T-helper 9 cell (primary cell): Measurements from ENCODE around the gene BCAS3.

Experiments used
- DNase-seq: peaks from one replicate; pipeline ENCODE4 v3.0.0-alpha.2; 2020

BCAS3 gene

DNA sequence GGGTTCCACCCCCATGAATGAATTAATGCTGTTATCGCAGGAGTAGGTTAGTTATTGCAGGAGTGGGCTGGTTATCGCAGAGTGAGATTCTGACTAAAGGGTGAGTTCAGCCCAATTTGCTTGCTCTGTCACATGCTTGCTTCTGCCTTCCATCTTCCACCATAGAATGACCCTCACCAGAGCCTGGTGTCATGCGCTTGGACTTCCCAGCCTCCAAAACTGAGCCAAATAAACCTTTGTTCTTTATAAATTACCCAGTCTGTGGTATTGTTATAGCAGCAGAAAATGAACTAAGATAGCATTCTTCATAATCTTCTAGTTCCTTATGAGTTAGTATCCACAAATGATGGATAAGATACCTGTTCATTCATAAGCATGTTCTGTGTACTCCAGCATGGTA, 486.9 kb downstream of the BCAS3 start:
- DNase-seq = no peak

DNA sequence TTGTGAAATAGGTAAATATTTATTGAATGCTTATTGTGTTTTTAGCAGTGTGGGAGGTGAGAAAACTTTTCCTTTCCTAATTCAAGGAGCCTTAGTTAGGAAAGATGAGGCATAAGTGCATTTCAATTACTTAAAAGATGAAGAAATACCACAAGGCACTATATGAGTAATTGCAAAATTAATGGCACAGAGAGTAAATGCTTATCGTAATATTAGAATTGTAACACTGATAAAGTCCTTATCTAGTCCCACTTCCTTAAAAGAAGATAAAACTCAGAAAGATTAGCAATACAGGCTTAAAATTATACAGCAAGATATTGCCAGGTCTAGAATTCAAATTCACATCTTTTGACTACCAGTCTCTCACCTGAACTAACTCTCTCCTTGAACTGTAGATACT, 489.4 kb downstream of the BCAS3 start:
- DNase-seq = no peak

GRCh38 chr17:61168506-61168905, 490.9 kb downstream of the BCAS3 start:
- DNase-seq = no peak

- DNase-seq = no peak
Observed at GRCh38 chr17:61174310-61174709, 496.7 kb downstream of the BCAS3 start.

- DNase-seq = no peak
Observed at GRCh38 chr17:61175298-61176142, 497.9 kb downstream of the BCAS3 start.

DNA sequence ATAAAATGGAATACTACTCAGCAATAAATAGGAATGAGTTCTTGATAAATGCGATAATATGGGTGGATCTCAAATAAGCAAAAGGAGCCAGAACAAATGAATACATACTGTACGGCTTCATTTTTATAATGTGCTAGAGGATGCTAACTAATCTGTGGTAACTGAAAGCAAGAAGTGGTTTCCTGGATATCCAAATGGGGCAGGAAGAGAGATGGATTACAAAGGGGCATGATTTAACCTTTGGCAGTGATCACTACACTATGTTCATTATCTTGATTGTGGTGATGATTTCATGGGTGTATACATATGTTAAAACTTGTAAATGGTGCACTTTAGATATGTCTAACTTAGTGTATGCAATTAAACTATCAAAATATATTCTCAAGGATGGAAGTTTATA, 499.7 kb downstream of the BCAS3 start:
- no peak for DNase-seq

DNA sequence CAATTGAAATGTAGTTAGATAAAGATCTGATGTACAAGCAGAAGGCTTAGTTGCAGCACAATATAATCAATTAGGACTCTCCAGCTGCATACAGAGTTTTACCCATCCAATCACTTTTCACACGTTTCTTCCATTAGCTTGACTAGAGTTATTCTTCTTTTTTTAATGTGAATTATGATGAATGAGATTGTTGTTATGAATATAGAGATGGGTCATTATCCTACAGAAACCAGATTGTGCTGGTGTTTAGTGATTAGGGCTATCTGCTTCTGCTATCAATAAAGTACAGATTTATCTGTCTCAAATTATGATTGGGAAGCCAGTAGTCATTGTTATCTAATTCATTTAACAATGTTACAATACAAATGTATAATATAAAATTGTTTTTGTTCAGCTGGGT, 500.6 kb downstream of the BCAS3 start:
- no peak for DNase-seq

DNA sequence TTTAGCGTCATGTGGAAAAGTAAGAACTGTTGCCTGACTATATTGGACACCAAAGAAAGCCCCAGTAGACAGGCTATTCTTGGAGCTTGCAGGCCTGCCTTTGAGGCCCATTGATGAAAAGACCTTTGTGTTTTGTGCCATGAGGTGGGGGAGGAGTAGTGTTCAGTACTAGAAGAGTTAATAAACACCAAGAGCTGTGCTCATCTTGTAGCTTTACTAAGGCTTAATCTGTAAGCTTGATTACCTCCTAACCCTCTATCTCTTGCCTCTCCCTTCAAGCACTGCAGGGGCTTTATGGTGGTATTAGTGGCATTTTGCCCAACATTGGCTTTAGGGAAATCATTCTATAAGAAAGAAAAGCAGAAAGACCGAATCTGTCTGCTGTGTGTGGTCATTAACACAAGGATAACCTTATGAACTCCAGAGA, 501.7 kb downstream of the BCAS3 start:
- DNase-seq = no peak

GRCh38 chr17:61183793-61184192, 506.1 kb downstream of the BCAS3 start:
- no peak for DNase-seq

GRCh38 chr17:61185385-61185784, 507.7 kb downstream of the BCAS3 start:
- no peak for DNase-seq

GRCh38 chr17:61187038-61187437, 509.4 kb downstream of the BCAS3 start:
- DNase-seq = no peak

DNA sequence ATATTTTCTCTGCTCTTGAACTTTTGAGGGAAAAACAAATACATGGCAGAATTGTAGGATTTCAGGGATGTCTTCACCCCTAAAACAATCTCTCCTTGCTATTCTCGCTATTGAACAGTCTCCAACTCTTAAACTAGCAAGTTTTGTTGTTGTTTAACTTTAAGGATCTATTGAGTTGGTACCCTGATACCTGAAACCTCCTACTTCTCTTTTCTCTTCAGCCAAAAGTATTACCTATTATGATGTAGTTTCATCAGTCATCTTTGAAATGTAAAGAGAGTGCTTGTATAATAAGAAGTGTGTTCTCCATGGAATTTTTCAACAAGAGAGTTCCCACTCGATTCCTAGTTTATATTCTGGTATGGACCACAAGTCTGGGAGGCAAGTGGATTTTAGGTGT, 510.4 kb downstream of the BCAS3 start:
- DNase-seq = no peak

DNA sequence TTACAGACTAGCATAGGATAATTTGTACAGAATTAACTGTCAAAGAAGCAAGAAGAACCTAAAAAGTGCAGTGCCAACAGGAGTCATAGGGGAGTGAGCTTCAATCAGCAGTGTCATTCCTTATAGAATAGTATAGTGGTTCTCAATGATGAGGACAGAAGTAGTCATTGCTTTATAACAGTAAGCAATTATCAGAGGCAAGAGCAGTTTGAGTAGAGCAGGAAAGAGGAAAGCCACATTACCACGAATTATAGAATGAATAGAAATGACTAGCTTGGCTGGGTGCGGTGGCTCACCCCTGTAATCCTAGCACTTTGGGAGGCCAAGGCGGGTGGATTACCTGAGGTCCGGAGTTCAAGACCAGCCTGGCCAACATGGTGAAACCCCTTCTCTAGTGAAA, 512.3 kb downstream of the BCAS3 start:
- no peak for DNase-seq

DNA sequence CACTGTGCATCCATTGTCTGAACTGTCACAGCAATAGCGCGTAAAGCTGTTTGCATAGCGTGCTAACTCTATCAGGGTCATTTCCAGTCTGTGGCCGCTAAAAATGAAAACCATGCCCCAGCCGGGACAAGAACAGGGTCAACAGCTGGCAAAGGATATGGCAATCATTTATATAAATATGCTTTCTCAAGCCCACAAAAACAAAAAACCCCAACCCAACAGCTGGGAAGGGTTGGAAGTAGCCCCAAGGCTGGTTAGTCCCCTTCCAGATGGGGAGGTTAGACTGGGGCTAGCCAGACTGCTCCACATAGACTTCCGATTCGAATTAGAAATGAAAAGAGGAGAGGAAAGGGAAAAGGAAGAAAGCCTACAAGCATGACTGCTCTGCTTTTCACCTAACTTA, 518.7 kb downstream of the BCAS3 start:
- no peak for DNase-seq

- no peak for DNase-seq
Observed at GRCh38 chr17:61196799-61197198, 519.1 kb downstream of the BCAS3 start.

GRCh38 chr17:61199431-61200338, 522.0 kb downstream of the BCAS3 start:
- DNase-seq = no peak

DNA sequence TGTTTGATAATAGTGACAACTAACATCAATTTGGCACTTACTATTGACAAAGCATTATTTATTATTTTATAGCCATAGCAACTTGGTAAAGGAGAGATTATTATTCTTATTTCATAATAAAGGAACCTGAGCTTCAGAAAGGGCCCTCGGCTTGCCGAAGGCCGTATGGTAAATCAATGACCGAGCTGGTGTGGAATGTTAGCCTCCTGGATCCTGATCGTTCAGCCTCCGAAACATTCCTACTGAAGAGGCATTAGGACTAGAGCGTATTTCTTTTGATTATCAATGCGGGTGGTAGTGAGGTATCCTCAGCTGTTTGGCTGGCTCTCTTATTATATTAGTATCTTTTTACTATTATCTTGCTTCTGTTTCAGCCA, 522.7 kb downstream of the BCAS3 start:
- DNase-seq = no peak

DNA sequence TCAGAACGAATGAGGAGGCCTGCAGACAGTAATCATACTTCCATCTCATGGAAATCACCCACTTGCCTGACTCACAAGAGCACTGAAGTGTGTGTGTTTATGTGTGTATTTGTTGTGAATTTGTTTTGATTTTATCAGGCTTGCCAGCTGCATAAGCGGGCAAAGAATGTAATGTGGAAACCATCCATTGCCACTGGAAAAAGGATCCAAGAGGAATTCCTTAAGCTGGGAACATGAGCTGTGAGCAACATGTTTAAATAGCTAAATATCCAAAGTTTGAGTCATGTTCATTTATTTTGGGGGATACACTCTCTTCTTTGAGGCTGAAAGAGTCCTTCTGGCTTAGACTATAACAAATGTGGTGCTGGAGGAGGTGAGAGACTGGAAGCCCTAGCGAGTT, 523.6 kb downstream of the BCAS3 start:
- DNase-seq = no peak

DNA sequence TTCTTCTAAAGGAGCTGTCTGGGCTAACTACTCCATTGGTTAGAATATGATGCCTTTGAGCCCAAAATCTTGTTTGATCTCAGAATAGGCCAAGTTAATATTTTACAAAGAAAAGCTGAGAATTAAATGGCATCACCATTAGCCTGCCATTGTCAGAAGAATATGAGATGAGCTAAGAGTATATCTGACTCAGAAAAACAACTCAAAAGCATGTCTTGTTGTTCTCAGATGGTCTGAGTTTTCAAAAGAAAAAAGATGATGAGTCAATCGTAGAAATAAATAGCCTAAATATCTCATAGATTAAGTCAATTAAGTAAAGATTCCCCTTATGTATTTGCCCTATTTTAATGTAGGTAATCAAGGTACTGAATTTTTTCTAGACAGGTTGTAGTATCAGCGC, 524.9 kb downstream of the BCAS3 start:
- DNase-seq = no peak

GRCh38 chr17:61203671-61204131, 526.0 kb downstream of the BCAS3 start:
- no peak for DNase-seq

GRCh38 chr17:61204456-61204855, 526.8 kb downstream of the BCAS3 start:
- DNase-seq = no peak

DNA sequence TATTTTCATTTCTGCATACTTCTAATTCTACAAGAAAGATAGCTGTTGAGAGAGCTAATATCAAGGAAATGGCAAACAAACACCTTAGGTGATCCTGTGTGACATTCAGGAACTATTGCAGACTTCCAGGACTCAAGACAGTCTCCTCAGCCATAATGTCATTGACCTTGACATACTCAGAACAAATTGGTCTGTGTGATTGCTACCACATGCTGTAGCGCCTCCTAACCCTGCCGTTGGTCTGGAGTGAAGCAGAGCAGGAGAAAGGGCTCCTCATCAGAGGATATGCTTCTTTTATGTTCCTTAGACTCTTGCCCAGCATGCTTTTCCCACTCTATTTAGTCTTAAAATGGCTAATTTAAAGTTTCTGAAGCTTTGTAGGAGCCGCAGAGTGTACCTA, 527.8 kb downstream of the BCAS3 start:
- no peak for DNase-seq

DNA sequence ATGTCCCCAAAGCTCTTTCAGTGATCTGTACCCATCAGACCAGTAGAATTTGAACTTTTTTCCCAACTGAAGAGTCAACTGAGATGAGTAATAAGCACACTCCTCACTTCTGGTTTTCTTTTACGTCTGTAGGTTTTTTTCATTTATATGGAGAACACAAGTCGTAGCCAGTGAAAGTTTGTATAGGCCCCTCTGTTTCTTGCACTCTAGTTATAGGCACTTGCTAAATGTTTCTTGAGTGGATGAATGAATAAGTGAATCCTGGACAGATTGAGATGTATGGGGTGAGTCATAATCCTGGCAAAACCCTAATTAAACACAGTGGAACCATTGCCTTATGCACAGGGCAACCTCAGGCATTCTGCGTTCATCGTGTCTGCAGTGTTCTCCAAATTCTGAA, 528.3 kb downstream of the BCAS3 start:
- no peak for DNase-seq

DNA sequence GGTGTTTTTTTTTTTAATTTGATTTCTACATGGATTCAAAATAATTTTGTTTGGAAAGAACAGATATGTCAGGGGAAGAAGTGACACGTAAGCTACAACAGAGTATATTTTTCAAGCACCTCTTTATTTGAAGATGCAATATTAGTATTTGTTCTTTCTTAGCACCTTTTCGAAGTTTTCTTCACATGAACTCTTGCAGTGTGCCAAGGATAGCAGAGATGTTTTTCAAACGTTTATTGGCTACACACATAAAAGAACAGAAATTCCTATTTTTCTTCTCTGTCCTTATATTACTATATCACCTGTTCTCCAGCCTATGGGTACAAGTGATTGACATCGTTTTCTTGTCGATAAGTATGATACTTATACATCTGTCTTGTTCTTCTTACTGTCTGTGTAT, 529.3 kb downstream of the BCAS3 start:
- DNase-seq = no peak
